GM21381 (cell line): ENCODE measurements around the gene MOV10L1.

ENCODE experiments used
- ATAC-seq: cut with Tn5 transposase; IDR thresholded peaks from one replicate; pipeline ENCODE4 v1.9.1; 2021; ENCODE audit warnings: mild to moderate bottlenecking, moderate library complexity; ENCODE audit not compliant: unreplicated experiment

Gene MOV10L1

DNA sequence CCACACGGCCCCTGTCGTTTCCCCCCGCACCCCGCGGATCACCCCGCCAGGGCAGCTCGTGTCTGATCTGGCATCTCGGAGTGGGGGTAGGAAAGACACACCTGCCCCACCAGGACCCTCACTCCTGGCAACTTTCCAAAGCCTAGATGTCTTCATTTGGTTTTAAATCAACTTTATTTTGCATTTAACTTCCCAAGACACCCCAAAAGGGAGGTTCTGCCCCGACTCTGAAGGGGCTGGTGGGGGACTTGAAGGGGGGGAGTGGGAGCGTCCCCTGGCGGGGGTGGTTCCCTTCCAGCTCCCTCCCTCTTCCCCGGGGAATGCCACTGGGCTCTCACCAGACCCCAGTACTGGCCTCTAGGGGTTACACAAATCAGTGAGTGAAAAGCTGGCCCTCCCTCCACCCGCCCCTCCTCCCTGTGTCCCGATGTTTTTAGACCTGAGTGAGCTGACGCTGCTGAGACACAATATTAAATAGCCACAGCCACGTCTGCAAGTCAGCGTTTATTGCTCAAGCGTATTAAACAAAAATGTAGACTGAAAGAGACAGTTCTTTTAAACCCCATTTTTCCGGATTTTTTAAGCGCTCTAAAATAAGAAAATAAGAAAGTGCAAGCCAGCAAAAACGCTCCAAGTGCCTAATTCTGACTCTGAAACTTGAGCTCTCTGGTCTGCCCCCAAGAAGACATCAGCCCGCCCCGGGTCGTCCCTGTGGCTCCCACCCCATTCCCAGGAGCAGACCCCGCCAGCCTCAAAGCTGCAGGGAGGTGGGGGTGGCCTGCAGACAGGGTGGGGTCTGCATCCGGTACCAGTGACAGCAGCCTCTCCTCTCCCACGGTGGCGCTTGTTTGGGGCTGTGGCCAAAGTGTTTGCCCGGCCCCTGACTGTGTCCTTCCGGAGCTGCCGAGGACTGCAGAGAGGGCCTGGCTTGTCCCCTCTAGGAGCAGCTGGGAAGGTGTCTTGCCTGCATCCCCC lies 30.6 kb upstream of the MOV10L1 start:
- ATAC-seq: no peak

DNA sequence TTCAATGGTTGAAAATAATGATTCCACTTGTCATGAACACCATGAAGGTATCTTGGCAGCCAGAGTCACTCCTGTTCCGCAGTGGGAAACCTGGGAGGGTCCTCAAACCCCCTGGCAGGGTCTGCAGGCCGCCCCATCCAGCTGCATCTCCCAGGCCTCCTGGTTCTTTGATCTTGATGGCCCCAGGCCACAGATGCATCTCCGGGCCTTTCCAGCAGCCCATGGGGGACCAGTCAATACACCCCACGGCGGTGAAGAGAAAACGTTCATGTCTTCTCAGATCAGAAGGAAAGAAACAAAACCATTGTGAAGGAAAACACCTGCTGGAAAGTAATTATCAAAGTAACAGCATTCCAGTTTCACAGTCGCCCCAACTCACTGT lies 29.9 kb upstream of the MOV10L1 start:
- no peak for ATAC-seq

DNA sequence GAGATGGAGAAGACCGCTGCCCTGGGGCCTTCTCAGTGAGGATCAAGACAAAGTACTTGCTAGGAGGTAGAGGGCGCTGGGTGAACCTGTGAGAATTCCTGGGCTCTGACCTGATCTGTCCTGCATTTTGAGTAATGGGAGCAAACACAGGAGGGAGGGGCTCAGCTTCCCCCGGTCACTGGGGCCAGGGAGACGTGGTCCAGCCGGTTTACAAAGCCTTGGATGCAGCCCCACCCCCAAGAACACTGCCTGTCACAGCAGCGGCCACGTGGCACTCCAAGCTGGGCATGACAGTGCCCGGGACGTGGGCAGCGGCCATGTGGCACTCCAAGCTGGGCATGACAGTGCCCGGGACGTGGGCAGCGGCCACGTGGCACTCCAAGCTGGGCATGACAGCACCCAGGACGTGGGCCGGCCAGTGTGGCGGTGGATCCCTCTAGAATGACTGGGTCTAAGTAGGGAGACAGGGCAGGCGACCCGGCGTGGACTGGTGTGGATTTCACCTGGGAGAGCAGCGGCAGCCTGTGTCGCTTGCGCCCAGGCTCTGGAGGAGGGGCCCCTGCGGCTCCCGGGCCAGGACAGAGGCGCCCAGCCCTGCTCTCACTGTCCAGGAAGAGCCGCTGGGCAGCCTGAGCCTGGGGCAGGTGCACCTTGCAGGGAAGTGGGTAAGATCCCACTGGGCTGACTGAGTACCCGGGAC lies 29.2 kb upstream of the MOV10L1 start:
- ATAC-seq: no peak

DNA sequence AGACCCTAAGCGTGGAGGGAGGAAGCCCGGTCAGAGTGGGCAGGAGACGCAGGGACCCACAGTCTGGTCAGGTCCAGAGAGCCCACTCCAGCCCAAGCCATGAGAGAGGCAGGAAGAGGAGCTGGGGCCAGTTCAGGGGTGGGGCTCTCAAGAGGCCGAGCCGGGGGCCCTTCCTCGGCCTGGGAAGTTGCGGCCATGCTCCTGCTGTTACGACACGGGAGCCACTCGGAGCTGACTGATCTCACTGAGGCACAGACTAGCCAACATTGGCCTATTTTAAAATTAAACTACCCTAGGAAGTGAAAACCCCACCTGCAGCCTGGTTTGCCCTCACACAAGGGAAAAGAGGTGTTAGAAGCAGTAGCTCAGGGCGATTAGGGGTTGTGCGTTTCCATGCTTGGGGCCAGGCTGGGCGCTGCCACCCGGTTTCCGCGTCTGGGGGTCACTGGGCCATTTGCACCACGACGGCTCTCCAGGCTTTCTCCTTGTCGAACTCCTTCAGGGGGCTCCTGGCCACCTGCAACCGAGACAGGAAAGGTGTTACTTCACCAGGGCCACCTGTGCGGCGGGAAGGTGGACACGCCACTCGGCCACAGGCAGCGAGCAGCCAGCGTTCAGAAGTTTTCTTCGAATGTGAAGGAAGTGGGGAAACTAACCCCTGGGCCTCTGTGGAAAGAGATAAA lies 28.5 kb upstream of the MOV10L1 start:
- ATAC-seq: no peak

DNA sequence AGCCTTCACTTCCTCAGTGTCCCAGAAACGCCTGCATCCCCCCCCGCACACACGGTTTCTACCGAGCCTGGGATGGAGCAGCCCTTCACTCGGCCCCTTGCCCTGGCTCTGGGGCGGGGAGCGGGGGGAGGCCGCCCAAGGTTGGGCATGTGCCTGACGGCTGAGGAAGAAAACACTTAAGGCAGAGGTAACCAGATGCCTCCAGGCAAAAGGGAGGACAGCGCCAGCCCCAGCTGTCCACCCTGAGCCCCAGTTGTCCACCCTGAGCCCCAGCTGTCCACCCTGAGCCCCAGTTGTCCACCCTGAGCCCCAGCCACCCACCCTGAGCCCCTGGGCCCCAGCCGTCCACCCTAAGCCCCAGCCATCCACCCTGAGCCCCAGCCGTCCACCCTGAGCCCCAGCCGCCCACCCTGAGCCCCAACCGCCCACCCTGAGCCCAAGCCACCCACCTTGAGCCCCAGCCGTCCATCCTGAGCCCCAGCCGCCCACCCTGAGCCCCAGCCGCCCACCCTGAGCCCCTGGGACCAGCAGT lies 27.9 kb upstream of the MOV10L1 start:
- no peak for ATAC-seq

DNA sequence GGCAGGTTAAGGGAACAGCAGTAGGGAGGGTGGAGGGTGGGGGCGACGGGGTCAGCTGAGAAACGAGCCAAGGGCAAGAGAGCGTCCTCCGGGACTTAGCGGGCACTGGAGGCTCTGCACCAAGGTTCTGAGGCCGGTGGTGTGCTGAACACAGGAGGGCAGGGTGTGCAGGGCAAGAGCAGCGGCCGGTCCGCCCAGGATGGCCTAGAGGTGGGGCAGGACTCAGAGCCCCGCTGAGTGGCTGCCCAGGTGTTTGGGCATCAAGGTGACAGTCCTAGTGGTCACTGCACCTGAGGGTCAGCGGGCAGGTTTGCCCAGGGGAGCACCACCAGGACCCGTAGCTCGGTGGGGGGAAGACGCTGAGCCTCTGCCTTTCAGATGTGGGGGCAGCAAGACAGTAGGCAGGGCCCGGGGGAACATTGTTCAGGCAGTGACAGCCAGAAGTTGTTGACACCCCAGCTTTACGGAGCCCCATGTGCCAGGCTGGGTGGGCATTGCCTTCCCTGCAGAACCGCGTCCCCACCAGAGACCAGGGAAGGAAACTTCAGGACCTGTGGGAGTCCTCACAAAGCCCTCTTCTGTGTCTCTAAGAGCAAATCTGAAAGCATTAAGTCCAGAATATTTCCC lies 27.2 kb upstream of the MOV10L1 start:
- ATAC-seq: no peak

DNA sequence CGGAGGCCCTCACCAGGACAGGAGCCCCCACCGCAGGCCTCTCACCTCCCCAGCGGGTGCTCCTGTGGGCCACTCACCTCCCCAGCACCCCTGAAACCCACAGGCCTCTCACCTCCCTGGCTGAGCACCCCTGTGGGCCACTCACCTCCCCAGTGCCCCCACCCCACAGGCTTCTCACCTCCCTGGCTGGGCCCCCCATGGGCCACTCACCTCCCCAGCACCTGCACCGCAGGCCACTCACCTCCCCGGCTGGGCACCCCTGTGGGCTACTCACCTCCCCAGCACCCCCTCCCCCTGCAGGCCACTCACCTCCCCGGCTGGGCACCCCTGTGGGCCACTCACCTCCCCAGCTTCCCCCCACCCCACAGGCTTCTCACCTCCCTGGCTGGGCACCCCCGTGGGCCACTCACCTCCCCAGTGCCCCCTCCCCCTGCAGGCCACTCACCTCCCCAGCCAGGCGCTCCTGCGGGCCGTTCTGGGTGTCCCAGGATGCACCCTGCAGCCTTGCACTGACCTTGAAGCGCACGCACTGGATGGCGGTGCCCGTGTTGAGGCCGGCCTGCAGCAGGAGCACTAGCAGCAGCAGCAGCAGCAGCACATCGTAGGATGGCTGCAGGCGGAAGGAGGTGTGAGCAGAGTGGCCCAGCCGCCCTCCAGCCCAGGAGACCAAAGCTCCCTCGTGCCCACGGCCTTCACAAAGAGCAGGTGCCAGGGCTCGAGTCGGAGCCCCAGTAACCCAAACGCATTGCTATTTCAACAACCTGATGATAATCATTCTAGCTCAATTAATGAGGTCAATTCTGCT lies 26.0 kb upstream of the MOV10L1 start:
- no peak for ATAC-seq

DNA sequence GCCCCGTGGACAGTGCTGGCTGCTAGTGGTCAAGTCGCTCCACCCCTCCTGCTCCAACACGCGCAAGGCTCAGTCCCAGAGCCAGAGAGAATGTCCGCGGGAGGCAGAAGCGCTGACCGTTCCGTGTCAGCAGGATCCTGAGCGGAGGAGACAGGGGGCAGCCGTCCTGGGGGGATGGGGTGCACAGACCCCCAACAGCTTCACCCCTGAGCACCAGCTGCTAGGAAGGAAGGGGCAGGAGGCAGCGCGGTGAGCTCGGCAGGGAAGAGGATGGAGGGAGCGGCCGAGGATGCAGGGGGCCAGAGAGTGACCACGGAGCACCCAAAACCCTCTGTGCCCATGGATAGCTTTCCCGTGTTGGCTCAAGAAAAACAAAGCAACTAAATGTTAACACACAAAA lies 25.4 kb upstream of the MOV10L1 start:
- ATAC-seq: no peak

DNA sequence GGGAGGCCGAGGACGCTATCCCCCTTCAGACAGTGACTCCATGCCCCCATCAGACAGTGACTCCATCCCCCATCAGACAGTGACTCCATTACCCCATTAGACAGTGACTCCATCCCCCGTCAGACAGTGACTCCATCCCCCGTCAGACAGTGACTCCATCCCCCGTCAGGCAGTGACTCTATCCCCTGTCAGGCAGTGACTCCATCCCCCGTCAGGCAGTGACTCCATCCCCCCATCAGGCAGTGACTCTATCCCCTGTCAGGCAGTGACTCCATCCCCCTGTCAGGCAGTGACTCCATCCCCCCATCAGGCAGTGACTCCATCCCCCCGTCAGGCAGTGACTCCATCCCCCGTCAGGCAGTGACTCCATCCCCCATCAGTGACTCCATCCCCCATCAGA lies 22.6 kb upstream of the MOV10L1 start:
- ATAC-seq: no peak

DNA sequence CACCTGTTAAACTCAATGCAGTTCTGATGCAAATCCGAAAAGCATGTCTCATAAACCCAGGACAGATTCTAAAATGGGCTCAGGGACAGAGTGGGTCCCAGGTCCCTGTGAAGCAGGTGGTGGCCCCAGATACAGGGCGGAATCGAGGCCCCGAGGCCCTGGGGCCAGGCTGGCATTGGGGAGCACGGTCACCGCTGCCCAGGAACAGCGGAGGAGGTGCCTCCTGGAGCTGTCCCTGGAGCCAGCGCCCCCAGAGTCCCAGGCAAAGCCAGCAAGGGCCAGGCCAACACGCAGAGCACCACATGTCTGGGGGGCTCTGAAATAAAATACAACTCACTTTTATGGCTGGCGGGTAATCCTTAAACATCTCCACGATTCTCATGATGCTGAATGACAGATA lies 21.7 kb upstream of the MOV10L1 start:
- ATAC-seq: no peak

DNA sequence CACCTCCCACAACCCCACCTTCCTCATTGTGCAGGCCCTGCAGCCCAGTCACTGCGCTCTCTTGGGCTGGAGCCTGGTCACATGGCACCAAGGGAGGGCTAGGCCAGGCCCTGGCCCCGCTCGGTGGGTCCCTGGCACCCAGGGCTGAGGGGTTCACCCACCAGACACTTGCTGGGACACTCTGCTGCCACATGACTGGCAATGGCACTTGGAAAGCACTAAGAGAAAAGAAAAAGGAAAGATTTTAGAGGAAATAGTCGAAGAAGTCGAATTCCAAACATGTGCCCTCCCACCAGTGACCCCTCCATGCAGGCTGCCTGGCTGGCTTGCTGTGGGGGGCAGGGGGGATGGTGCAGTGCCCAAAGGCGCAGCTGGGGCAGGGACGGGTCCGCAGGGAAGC lies 19.4 kb upstream of the MOV10L1 start:
- no peak for ATAC-seq

DNA sequence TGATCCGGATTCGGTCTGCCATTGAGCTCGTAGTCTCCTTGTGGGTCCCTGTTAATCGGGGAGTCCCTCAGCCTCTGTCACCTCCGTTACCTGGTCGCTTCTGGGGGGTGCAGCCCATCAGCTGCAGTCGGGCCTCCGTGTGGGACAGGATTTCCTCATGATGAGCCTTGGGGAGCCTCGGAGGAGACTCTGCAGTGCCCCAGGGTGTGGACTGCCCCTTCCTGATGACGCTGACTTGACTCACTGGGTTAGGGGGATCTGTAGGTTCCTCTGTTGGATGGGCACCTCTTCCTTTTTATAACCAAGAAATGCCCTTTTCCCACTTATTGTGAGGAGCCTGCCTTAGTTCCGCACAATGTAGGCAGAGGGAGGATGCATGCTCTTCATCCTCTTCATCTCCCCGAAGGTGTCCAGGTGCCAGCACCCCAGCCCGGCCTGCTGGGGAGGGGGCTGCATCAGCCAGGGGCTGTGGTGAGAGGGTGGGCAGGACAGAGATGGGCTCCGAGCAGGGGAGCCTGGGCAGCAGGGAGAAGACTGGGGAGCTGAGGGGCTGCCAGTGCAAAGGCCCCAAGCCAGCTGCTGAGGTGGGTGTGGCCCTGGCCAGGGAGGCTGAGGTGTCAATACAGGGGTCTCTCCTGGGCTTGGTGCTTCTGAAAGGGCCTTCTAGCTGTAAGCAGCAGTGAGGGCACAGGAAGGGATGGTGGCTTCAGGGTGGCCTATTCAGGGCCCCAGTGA lies 18.2 kb upstream of the MOV10L1 start:
- no peak for ATAC-seq

DNA sequence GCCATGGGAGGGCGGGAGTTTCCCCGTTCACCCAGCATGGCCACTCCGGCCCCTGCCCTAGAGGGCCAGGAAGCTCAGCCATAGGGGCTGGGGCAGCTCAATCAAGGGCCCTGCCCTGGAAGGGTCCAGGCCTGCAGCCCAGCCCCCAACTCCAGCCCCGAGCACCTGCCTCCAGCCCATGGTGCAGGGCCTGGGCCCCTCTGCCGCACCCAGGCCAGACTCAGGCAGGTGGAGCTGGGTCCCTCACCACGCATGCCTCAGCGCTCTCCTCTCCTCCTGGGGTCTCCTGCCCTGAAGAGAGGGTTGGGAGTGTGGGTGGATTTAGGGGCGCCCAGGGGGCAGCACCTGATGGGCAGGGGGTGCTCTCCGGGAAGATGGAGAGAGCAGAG lies 17.6 kb upstream of the MOV10L1 start:
- ATAC-seq: no peak

DNA sequence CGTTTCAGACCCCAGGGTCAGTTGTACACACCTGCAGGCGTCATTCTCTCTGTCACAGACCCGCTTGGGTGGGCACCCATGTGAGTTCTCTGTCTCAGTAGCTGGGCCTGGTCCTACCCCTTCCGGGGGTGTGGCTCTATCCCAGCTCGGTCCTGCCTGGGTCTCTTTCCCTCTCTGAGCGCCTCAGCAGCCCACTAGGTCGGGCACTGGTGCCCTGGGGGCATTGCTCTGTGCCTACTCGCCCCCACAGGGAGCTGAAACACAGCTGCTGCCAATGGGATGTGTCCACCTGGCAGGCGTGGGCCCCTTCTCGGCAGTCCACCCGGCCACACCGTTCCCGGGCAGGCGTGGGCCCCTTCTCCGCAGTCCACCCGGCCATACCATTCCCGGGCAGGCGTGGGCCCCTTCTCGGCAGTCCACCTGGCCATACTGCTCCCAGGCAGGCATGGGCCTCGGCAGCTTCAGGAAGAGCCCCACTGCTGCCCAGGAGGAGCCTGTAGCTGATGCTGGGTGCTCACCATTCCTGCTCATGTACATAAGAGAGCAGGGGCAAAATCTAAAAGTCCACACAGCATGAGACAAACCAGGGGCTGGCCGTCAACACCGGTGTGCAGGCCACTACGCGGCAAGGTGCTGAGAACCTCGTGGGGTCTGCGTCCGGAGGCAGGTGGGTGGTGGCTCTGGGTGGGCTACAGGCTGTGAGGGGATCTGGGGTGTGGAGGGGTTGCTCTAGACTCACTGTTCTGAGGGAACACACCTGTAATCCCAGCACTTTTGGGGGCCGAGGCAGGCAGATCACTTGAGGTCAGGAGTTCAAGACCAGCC lies 16.9 kb upstream of the MOV10L1 start:
- ATAC-seq: no peak

DNA sequence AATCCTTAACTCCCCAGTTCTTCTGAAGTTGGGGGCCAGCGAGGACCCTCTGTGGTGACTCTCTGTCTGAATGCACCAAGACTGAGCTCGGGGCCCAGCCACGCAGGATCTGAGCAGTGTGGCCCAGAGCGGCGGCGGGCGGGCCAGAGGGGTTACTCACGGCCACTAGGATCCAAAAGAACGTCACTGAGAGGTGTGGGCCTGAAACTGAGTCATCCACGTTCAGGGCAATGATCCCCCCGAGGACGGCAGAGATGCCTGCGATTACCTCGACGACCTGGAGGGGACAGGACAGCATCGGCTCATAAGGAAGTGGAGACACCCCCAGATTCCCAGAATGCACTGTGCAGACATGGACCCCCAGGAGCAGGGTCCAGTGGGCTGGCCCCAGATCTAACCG lies 15.8 kb upstream of the MOV10L1 start:
- no peak for ATAC-seq

DNA sequence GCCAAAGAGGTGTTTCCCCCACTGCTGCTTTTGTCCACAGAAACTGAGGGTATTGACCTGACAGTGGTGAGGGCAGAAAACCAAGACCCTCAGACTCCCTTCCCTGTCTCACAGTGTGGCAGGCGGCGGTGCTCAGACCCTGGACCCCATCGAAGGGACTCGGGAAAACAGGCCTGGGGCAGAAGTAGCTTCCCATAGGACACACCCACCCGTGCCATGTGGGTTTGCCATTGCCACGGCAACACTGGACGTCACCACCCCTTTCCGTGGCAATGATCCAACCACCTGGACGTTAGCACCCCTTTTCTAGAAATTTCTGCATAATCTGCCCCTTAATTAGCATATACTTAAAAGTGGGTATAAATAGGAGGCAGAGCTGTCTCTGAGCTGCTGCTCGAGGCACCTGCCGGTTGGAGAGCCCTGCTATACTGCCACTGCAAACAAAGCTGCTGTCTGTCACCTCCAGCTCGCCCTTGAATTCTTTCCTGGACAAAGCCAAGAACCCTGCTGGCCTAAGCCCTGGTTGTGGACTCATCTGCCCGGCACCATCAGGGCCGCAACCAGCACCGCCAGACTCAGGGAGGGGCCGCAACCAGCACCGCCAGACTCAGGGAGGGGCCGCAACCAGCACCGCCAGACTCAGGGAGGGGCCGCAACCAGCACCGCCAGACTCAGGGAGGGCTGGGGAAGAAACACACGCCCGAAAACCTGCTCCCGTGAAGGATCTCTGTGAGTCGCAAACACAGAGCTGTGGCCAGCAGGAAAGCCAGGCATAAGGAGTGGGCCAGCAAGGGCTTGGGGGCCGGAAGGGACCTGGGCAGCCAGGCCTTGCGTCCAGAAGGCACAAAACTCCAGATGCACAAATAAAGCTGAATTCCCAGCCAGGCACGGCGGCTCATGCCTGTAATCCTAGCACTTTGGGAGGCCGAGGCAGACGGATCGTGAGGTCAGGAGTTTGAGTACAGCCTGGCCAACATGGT lies 15.0 kb upstream of the MOV10L1 start:
- no peak for ATAC-seq
